NCI-H226 (cell line): ENCODE data around the gene OVOL2.

ENCODE experiments used
- DNase-seq: peaks from one replicate; pipeline ENCODE4 v3.0.0-alpha.2; 2015

The OVOL2 gene

GRCh38 chr20:18011951-18012645 lies 45.6 kb downstream of the OVOL2 start:
- no peak for DNase-seq

- no peak for DNase-seq
Observed at GRCh38 chr20:18011482-18011881, 46.2 kb downstream of the OVOL2 start.

- DNase-seq, result no peak
Observed at GRCh38 chr20:18009116-18009515, 48.6 kb downstream of the OVOL2 start.

GRCh38 chr20:18007534-18008292 lies 50.0 kb downstream of the OVOL2 start:
- no peak for DNase-seq

GRCh38 chr20:18006684-18007083 lies 51.0 kb downstream of the OVOL2 start:
- DNase-seq, result no peak

- no peak for DNase-seq
Observed at GRCh38 chr20:18005990-18006364, 51.7 kb downstream of the OVOL2 start.

GRCh38 chr20:18005170-18005989 lies 52.3 kb downstream of the OVOL2 start:
- no peak for DNase-seq

GRCh38 chr20:18004384-18005031 lies 53.2 kb downstream of the OVOL2 start:
- DNase-seq, result no peak

- no peak for DNase-seq
Observed at GRCh38 chr20:18003897-18004296, 53.8 kb downstream of the OVOL2 start.

GRCh38 chr20:18001131-18001921 lies 56.4 kb downstream of the OVOL2 start:
- peak; percentile 38 for DNase-seq

GRCh38 chr20:17999566-17999965 lies 58.1 kb downstream of the OVOL2 start:
- no peak for DNase-seq

GRCh38 chr20:17998446-17998845 lies 59.3 kb downstream of the OVOL2 start:
- no peak for DNase-seq

- DNase-seq, result no peak
Observed at GRCh38 chr20:17995967-17996819, 61.5 kb downstream of the OVOL2 start.

- DNase-seq, result no peak
Observed at GRCh38 chr20:17993546-17993945, 64.2 kb downstream of the OVOL2 start.

GRCh38 chr20:17992847-17993513 lies 64.7 kb downstream of the OVOL2 start:
- no peak for DNase-seq

- no peak for DNase-seq
Observed at GRCh38 chr20:17992224-17992637, 65.5 kb downstream of the OVOL2 start.

- no peak for DNase-seq
Observed at GRCh38 chr20:17990278-17990972, 67.3 kb downstream of the OVOL2 start.

GRCh38 chr20:17987988-17988387 lies 69.7 kb downstream of the OVOL2 start:
- no peak for DNase-seq

GRCh38 chr20:17985388-17986018 lies 72.2 kb downstream of the OVOL2 start:
- no peak for DNase-seq

- no peak for DNase-seq
Observed at GRCh38 chr20:17976305-17976704, 81.4 kb downstream of the OVOL2 start.
